ENCODE measurements around the gene GDF15. TPM values are rescaled to one million over a fixed set of nuclear protein-coding genes. Genes with fewer than 3 reads are reported as not detected.

The GDF15 gene
- total RNA-seq, 4 donors from 2014 or later, result 0.49 to 5.1 (median 4.5) TPM; not detected in 1

DNA sequence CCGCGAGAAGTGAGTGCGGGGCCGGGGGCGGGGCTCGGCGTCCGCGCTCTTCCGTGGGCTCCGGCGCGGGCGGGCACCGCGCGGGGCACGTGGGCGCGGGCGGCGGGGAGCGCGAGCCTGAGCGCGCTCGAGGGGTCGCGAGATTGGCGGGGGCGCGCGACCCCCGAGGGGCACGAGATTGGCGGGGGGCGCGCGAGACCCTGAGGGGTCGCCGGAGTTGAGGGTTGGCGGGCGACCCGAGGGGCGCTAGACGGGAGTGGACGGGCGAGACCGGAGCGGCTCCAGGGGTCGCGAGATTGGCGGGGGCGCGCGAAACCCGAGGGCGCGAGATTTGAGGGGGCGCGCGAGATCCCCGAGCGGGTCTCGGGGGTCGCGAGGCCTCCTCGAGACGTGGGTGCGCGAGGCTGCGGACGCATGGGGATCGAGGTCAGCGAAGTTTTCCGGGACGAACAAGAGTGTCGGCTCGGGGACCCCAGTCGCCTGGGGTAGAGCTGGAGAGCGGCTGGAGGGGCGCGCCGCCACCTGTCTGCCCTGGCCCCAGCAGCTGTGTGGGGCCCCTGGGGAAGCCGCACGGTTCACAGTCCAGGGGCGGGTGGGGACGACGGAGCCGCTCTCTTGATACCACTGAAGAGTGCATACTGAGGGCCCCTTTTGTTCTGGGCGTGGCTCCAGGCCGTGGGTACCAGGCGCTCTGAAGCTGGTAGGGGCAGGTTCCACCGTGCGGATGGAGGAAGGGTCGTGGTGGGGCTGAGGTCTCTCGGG lies 33.9 kb downstream of the GDF15 start:
- TF ChIP-seq, protein P1, sequence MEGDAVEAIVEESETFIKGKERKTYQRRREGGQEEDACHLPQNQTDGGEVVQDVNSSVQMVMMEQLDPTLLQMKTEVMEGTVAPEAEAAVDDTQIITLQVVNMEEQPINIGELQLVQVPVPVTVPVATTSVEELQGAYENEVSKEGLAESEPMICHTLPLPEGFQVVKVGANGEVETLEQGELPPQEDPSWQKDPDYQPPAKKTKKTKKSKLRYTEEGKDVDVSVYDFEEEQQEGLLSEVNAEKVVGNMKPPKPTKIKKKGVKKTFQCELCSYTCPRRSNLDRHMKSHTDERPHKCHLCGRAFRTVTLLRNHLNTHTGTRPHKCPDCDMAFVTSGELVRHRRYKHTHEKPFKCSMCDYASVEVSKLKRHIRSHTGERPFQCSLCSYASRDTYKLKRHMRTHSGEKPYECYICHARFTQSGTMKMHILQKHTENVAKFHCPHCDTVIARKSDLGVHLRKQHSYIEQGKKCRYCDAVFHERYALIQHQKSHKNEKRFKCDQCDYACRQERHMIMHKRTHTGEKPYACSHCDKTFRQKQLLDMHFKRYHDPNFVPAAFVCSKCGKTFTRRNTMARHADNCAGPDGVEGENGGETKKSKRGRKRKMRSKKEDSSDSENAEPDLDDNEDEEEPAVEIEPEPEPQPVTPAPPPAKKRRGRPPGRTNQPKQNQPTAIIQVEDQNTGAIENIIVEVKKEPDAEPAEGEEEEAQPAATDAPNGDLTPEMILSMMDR (IDR thresholded peaks at IDR 0.05), result no peak
- TF ChIP-seq POLR2A (IDR thresholded peaks at IDR 0.05), result no peak
- intact Hi-C loops (cut with DNase I; ENCODE audit: low total_unique reads), result no loop called here
- WGBS, 2 donors, result 2% methylated on average over 45 to 74 of the region's 97 CpGs

DNA sequence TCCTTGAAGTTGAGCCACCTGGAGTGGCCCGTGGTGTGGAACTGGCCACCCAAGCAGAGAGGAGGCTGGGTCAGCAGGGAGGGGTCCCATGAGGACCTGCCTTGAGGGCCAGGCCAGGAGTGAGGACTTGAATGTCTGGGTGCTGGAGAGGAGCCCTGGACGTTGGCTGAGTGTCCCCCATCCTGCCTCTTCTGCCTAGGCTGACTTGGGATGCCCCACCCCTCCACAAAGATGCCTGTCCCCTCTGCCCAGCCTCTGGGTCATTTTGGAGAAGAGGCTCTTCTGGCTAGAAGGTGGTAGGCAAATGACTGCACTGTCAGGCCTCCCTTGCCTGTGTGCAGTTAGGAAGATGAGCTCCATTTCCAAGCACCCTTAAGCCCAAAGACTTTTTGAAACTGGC lies 35.0 kb downstream of the GDF15 start:
- WGBS, 2 donors, result 29 to 43% methylated on average over 2 of the region's 2 CpGs
- intact Hi-C loops (cut with DNase I; ENCODE audit: low total_unique reads), result no loop called here
- TF ChIP-seq, protein P1 (IDR thresholded peaks at IDR 0.05), result no peak
- no peak for TF ChIP-seq POLR2A (IDR thresholded peaks at IDR 0.05)
- no peak for DNase-seq (ENCODE audit: low spot score in 2 of 2)
- no peak overlapping the region for H3K4me3 ChIP-seq (ENCODE audit: low read depth, poor library complexity, severe bottlenecking)

More for the DNA sequence above, 33.9 kb downstream of the GDF15 start:
- no peak for DNase-seq (ENCODE audit: low spot score in 2 of 2)
- H3K4me3 ChIP-seq (ENCODE audit: low read depth, poor library complexity, severe bottlenecking), result peak overlapping the region; percentile 64

DNA sequence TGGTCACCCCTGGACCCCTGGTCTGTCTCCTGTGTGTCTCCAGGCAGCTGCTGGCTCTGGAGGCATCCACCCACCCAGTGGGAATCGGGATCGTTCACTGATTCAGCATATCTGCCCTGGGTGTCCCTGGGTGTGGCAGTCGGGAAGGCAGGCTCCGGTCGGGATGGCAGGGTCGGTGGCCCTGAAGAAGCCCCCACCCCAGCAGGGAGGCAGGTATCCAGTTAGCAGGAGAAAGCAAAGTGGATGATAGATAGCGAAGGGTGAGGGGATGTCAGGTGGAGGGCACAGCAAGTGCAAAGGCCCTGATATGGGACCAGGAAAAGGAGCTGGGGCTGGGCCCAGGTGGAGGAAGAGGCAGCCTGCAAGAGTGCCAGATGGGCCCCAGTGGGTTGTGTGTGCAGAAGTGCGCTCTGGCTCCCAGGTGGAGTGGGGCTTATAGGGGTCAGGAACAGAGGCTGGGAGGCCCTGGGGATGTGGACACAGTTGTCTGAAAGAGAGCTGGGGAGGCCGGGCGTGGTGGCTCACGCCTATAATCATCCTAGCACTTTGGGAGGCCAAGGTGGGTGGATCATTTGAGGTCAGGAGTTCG lies 35.5 kb downstream of the GDF15 start:
- H3K4me3 ChIP-seq (ENCODE audit: low read depth, poor library complexity, severe bottlenecking), result no peak overlapping the region
- intact Hi-C loops (cut with DNase I; ENCODE audit: low total_unique reads), result no loop called here
- WGBS, 2 donors, result 56 to 60% methylated on average over 12 of the region's 12 CpGs
- TF ChIP-seq, protein P1 (IDR thresholded peaks at IDR 0.05), result no peak
- TF ChIP-seq POLR2A (IDR thresholded peaks at IDR 0.05), result no peak
- no peak for DNase-seq (ENCODE audit: low spot score in 2 of 2)

DNA sequence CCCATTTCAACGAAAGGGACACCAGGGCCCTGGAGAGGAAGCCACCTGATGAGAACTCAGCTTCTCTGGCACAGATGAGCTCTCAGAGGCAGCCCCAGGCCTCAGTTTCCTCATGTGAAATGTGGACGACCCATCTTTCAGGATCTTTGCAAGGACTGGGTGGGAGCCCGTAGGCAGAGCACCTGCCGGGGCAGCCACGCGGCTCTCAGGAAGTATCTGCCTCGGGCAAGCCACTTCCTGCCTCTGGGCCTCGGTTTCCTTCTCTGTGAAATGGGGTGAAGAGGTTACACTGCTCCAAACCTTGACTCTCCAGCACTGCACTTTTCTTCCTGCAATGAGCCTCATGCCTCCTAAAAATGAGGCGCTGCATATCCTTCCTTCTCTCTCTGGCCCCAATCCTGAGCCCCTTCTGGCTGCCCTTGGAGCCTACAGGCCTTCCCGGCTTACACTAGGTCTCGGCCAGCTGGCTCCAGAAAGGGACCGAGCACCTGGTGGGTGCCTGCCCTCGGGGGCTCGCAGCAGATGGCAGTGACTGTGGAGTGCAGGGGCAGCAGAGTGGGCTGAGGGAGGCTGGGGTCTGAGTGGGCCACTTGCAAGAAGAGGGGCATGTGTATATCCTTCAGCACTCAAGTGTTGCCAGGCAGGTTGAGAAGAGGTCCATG lies 36.7 kb downstream of the GDF15 start:
- H3K4me3 ChIP-seq (ENCODE audit: low read depth, poor library complexity, severe bottlenecking), result no peak overlapping the region
- intact Hi-C loops (cut with DNase I; ENCODE audit: low total_unique reads), result no loop called here
- no peak for DNase-seq (ENCODE audit: low spot score in 2 of 2)
- 79 to 81% methylated on average over 14 of the region's 14 CpGs for WGBS, 2 donors
- TF ChIP-seq, protein P1 (IDR thresholded peaks at IDR 0.05), result no peak
- no peak for TF ChIP-seq POLR2A (IDR thresholded peaks at IDR 0.05)

DNA sequence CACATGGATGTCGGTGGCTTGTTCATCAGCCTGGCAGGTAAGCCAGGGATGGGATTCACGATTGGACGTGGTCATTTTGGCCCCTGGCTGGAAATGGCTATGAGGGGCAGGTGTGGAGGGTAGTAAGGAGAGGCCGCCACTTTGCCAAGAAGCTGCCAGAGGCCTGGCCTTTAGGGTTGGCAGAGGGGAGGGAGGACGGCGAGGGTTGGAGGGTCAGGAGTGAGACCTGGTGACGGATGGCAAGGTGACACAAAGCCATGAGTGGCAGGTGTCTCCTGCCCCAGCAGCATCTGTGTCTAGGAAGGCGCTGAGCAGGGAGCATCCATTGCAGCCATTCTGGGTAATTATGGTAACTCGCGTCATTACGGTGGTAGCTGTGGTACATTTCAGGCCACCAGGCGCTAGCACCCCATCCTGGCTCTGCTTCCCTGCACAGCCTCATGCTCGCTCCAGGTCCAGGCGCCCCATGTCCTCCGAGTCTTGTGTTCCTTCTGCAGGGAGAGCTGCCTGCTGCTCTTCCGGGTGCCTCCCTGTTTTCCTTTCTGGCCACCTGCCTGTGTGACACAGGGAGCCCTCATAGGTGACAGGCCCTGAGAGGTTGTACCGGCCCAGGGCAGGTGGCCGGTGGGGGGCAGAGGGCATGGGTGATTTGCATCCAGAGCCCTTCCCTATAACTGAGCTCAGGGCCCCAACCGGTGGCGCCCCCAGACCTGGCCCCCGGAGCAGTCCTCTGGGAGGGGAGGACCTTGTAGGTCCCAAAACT lies 37.5 kb downstream of the GDF15 start:
- no peak for DNase-seq (ENCODE audit: low spot score in 2 of 2)
- TF ChIP-seq, protein P1 (IDR thresholded peaks at IDR 0.05), result no peak
- TF ChIP-seq POLR2A (IDR thresholded peaks at IDR 0.05), result no peak
- H3K4me3 ChIP-seq (ENCODE audit: low read depth, poor library complexity, severe bottlenecking), result no peak overlapping the region
- WGBS, 2 donors, result 83 to 87% methylated on average over 21 of the region's 21 CpGs
- intact Hi-C loops (cut with DNase I; ENCODE audit: low total_unique reads), result no loop called here

Data from lower leg skin (tissue), 4 donors.